GM18870 (cell line): ENCODE measurements around the gene DCLK3.

ENCODE experiments used
- ATAC-seq: cut with Tn5 transposase; IDR thresholded peaks from one replicate; pipeline ENCODE4 v1.9.1; 2021; ENCODE audit warnings: moderate library complexity; ENCODE audit not compliant: unreplicated experiment

The DCLK3 gene

GRCh38 chr3:36769926-36770325, 5.6 kb upstream of the DCLK3 start:
- no peak for ATAC-seq

GRCh38 chr3:36765104-36765503, 751 bp upstream of the DCLK3 start:
- no peak for ATAC-seq

GRCh38 chr3:36764704-36765038, 318 bp upstream of the DCLK3 start:
- no peak for ATAC-seq

- ATAC-seq, result no peak
These were observed 1.2 kb downstream of the DCLK3 start for GRCh38 chr3:36762918-36763849.

GRCh38 chr3:36761779-36762178, 2.6 kb downstream of the DCLK3 start:
- ATAC-seq, result no peak

- ATAC-seq, result no peak
These were observed 8.1 kb downstream of the DCLK3 start for GRCh38 chr3:36756269-36756668.

- ATAC-seq, result no peak
These were observed 13.0 kb downstream of the DCLK3 start for GRCh38 chr3:36751326-36751725.

GRCh38 chr3:36750737-36751136, 13.6 kb downstream of the DCLK3 start:
- no peak for ATAC-seq

- ATAC-seq, result no peak
These were observed 19.6 kb downstream of the DCLK3 start for GRCh38 chr3:36744763-36745162.

- ATAC-seq, result no peak
These were observed 20.5 kb downstream of the DCLK3 start for GRCh38 chr3:36743826-36744225.

GRCh38 chr3:36741285-36741684, 23.1 kb downstream of the DCLK3 start:
- ATAC-seq, result no peak

GRCh38 chr3:36740787-36741186, 23.6 kb downstream of the DCLK3 start:
- ATAC-seq, result no peak

- ATAC-seq, result no peak
These were observed 25.7 kb downstream of the DCLK3 start for GRCh38 chr3:36738702-36739101.

GRCh38 chr3:36736301-36736700, 28.1 kb downstream of the DCLK3 start:
- no peak for ATAC-seq

- ATAC-seq, result no peak
These were observed 29.6 kb downstream of the DCLK3 start for GRCh38 chr3:36734742-36735141.

GRCh38 chr3:36733723-36734122, 30.6 kb downstream of the DCLK3 start:
- ATAC-seq, result no peak

GRCh38 chr3:36733162-36733696, 31.1 kb downstream of the DCLK3 start:
- no peak for ATAC-seq

- ATAC-seq, result no peak
These were observed 33.4 kb downstream of the DCLK3 start for GRCh38 chr3:36730966-36731365.

GRCh38 chr3:36729204-36730056, 34.9 kb downstream of the DCLK3 start:
- ATAC-seq, result peak; percentile 69

- no peak for ATAC-seq
These were observed 49.8 kb downstream of the DCLK3 start for GRCh38 chr3:36714343-36715086.

- no peak for ATAC-seq
These were observed 50.4 kb downstream of the DCLK3 start for GRCh38 chr3:36713904-36714303.
